Middle frontal gyrus (tissue), 1 donor: Measurements from ENCODE around the gene PGAM2.
"Not testable (repeated sequence)": the region's sequence is repeated elsewhere in the genome, so short reads cannot be mapped to it uniquely, and the experiment has no call there.

Experiments used
- DNase-seq: peaks from one replicate; pipeline ENCODE4 v3.0.0-alpha.2; 2015; ENCODE audit warnings: low spot score; ENCODE audit errors: extremely low spot score

Gene PGAM2

DNA sequence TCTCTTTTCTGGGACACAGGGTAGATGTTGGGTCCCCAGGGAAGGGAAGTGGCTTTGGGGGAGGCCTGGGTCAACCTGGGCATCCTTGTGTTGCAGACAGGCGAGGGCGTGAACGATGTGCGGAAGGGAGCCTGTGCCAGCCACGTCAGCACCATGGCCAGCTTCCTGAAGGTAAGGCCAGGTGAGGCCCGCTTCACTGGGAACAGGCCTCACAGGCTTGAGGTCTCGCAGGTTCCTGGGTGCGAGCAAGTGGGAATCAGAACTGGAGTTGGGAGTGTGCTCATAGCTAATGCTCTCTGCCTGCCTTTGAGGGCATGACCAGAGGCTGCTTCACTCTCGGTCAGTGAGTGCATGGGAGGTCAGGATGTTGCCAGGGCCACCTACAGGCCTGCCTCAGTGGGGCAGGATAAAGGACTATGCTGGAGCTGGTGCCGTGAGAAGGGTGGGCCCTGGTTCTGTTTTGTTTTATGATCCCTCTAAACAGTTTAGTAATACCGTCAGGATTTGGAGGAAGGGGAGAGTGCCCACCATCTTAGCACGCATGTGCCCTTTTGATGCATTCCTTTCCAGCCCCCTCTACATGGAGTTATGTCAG lies 12.5 kb downstream of the PGAM2 start:
- DNase-seq: no peak

DNA sequence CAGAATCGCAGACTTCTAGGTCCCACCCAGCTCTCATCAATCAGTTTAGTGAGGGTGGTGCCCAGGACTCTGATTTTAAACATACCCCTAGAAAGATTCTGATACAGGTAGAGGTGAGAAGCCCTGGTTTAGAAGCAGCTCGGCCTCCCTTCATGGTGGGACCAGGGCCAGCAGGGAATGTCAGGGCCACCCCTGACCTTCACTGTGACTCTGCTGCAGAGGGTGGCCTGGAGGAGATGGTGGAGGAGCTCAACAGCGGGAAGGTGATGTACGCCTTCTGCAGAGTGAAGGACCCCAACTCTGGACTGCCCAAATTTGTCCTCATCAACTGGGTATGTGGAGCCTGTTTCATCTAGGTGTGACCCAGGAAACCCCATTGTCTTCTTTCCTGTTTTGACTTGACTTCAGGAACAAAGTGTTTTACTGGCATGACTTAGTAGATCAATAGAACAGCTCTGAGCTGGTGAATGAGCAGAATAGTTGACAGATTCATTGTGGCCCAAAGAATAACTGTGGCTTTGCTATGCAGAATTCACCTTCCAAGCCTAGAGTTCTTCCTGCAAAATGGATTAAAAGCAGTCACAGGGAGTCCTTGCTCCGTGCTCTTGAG lies 13.7 kb downstream of the PGAM2 start:
- no peak for DNase-seq

DNA sequence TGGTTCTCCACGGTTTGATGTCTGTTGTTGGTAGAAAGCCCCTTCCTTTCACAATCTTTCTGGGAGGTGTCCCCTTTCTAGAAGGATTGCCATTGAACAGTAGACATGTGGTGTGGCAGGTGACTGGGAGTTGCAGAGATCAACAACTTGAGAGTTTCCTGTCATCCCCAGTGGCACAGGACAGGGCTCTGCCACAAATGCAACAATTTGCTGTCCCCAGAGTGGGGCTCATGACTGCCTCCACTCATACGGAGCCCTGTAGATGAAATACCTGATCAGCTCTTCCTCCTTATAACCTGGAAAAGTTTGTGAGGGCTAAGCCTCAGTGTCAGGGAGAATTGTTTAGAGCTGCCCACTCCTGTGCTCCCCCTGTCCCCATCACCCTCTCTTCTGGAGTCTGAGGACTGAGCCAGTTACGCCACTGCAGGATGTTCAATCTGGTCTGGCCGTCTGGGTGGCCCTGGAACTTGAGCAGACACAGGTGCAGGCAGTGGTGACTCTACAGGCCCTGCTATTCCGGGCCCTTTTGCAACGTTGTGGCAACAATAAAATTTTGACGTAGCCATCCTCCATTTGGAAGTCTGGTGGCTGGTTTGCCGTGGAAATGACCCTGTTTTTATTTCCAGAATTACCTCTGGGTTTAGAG lies 14.3 kb downstream of the PGAM2 start:
- DNase-seq: no peak

DNA sequence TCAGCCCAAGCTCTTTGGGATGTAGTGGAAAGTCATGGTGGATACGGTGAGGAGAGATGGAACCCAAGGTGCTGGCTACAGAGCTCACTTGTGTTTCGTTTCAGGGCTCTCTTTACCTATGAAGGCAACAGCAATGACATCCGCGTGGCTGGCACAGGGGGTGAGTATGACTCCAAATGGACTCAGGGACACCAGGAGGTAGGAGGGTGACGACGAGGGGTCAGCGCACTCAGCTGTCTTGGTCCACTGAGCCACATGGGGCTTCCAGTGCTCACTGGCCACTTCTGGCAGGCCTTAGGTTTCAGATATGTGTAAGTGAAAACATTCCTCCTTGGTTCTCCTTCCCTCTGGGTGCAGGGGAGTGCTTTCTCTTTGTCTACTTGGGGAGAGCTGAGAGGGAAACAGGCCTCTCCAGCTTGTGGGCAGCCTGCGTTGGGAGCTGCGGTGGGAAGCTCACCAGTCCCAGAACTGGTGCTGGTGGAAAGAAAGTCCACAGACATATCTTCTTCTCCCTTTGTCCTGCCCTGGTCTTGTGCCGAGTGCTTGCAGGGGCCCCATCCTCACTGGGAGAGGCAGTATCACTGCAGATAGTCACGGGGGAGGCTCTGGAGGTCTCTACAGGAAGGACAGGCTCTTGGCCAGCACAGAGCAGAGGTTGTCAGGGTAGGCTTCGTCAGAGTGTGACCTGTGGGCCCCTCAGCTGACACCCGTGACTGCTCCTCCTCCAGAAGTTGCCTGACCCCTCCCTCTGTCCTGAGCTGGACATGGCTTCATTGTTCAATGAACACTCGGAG lies 15.0 kb downstream of the PGAM2 start:
- no peak for DNase-seq

DNA sequence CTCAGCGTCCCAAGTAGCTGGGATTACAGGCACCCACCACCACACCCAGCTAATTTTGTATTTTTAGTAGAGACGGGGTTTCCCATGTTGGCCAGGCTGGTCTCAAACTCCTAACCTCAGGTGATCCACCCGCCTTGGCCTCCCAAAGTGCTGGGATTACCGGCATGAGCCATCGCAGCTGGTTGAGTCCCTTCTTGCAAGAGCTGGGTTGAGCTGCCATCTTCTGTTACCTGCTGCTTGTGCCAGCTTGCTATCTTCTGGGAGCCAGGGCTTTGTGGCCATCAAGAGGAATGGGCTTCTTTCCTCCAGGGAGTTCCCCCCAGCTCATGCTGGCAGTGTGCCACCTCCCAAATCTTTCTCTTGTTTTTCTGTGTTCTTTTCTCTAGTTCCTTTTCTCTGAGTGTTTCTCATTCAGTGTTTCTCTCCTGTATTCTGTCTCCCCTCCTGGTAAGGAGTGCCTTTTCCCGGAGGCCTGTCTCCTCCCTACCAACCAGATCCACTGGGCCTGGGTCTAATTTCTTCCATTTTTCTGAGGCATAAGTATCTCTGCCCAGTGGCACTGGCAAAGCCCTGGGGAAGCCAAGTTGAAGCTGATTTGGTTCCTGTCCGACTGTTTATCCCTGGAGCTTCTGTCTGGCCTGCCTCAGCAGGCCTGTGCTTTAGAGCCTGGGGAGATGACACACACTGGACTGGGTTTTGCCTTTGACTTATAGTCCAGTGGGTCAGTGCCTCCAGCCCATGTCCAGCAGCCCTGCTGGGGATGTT lies 17.2 kb downstream of the PGAM2 start:
- DNase-seq: no peak

DNA sequence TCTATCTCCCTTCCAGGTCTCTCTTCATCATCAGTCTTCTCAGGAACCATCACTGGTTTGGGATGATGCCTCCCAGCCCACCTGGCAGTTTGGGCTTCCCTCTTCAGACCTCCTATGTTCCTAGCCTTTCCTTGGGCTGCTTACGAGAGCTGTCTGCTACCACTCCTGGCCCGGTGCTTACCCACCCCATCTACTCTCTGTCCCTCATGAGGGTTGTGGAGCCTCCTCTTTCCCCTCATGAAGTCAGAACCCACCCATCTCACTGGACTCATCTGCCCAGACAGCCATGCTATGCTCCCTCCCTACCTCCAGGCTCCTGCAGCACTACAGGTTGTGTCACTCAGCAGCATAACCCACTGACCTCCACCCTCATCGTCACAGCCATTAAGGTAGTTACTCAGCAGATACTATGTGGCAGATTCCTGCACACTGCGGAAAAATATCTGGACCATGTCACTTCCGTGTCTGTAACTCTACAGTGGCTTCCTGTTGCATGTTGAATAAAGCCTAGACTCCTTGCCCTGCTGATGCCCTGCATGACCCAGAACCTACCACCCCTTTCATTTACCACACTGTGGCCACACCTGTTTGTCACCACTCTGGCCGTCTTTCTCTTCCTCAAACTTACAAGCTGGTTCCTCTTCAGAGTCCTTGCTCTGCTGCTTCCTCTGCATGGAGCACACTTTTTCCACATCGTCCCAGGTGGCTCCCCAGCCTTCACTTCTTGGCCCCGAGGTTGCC lies 18.9 kb downstream of the PGAM2 start:
- no peak for DNase-seq

DNA sequence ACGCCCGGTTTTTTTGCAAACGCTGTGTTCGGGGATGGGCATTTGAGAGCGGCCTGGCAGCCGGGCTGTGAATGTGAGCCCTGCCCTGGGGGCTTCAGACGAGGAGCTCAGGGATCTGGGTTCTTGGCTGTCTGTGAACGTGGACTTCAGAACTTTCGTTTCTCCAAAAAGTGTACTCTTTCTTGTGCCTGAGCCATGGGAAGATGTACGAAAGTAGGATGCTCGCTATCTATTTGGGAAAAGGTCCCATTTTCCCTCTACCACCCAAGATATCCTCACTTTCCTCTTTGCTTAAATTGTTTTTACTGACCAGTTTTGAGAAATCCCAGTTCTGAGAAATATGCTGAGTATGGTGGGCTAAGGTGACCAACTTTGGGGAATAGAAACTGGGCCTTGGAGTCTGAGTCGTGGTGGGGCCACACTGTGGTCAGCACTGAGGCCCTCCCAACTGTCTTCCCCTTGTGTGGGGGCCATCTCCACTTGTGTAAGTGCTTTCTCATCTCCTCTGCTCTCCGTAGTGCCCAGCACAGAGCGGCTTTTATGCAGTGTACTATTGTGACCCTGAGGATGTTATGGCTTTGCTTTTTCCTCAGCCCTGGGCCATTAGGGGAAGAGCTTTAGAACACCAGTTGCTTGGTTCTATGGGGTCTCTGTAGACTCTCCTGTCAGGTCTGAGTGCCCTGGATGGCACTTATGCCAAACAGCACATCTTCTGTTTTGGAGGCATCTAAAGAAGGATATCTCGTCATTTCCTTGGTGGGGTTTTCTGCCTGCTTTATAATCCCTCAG lies 19.9 kb downstream of the PGAM2 start:
- no peak for DNase-seq

DNA sequence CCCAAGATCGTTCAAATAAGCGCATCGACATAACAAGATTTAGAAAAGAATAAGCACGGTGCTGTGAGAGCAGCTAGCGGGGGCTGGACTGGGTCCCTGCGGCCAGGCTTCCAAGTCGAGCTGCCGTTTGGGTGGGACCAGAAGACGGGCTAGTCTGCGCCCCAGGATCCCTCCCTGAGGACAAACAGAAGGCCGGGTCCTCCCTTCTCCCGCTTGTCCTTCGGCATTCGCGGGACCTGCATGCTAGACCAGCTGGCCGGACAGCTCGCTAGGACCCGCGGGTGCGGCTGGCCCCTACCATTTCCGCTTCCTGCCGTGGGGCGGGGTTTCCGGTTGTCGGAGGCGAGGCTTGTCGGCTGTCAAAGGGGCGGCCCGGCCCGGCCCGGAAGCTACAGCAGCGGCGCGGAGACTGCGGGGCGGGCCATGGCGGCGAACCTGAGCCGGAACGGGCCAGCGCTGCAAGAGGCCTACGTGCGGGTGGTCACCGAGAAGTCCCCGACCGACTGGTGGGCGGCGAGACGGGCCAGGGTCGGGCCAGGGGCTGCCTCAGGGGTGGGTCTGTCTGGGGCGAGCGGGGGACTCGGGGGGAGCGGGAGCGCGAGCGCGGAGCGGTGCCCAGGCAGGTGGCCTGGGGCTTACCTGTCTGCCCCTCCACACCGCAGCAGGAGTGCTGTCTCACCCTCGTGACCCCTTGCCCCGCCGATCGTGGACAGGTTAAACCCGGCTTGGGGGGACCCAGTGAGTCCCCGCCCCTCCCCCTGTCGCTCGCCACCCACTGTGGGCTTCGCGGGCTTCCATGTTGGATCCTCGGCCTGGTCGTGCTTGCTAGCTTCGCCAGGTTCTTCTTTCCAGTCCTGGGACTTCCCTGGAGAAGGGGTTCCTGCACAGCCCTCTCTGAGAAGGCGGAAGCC lies 20.8 kb downstream of the PGAM2 start, which contains the start of gene DBNL:
TSS of gene DBNL (plus strand) at position 388 of the 911 bp plus-strand sequence. CDS start at position 424, 36 bp downstream.
- peak; percentile 86 for DNase-seq

DNA sequence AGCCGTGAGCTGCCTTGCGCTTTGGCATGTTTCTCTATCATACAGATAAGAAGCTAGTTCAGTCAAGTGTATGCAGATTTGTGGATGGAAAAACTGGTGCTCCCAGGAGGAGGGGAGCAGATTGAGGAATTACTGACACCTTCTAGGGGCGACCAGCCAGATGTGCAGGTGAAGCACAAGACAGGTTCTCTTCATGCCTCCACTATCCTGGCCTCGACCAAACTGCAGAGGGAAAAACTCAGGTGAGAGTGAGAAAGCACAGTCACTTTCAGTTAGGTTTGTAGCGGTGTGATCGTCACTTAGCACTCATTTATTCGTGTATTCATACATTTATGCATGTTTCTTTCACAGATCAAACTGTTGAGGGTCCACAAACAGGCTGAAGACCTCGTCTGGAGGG lies 21.5 kb downstream of the PGAM2 start:
- DNase-seq: no peak

DNA sequence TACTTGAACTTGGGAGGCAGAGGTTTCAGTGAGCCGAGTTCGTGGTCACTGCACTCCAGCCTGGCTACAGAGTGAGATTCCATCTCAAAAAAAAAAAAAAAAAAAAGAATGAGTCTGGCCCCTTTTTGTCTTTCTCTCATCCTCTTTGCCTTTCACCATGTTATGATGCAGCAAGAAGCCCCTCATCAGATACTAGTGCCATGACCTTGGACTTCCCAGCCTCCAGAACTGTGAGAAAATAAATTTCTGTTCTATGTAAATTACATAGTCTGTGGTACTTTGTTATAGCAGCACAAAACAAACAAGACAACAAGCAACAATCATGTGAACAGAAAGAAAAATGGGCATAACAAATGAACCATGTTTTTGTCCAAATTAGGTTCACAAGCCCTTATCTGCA lies 23.1 kb downstream of the PGAM2 start:
- no peak for DNase-seq

DNA sequence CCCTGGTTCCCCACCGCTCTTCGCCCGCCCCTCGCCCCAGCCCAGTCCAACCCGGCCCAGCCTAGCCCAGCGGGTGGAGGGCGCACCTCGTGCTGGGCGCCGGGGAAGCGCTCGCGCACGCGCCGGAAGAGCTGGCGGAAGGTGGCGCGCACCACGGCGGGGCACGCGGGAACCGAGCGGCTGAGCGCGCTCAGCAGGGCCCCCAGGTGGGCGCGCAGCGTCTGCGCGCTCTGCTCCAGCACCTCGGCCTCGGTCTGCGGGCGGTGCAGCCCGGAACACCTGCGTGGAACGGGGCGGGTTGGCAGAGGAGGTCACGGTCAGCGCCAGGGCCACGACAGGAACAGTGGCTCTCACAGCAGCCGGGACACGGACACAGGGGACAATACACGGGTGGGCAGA lies 24.9 kb downstream of the PGAM2 start:
- not testable (repeated sequence) for DNase-seq

DNA sequence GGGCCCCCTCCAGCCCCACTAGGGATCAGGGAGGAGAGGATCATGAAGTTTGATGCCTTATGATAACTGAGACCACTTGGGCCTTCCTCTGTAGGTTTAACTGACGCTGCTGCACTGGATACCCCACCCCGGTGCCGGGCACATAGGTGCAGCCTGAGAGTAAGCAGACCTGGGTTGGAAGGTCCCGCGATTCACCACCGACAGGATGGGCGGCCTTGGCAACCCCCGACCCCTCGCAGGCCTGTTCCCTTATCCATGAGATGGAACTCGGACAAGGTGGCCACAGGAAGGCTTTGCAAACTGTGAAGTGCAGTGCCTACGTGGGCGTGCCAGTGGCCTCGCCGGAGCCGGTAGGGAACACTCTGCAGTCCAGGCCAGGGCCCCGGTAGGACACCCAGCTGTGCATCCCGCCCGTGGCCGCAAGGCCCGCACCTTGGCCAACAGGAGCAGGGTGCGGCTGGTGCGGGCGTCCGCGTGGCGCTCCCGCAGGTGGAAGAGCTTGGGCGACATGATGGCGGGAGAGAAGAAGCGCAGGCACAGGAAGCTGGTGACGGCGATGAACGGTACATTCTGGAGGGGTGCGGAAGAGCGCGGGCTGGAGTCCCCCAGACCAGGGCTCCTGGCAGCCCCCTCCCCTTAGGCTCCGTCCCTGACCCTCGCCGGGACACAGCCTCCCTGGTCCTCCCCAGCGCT lies 25.4 kb downstream of the PGAM2 start:
- DNase-seq: not testable (repeated sequence)

DNA sequence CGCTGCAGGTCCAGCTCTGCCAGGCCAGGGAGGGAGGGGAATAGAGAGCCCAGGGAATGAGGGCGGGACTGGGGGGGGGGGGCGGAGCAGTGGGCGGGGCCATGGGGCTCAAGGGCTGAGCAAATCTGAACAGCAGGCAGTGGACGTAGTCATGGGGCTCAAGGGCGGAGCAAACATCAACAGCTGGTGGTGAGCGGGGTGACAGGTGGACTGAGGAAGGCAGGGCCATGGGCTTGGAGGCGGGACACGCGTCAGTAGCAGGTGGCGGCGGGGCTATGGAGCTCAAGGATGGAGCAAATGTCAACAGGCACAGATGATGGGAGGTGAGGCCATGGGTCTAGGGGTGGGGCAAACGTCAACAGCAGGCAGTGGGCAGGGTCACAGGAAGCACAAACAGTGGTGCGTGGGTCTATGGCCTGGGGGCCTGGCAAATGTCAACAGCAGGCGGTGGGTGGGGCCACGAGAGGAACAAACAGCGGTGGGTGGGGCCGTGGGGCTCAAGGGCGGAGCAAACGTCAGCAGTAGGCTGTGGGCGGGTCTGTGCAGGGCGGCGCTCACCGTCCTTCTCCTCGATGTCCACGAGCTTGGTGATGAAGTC lies 26.3 kb downstream of the PGAM2 start:
- DNase-seq: peak; percentile 40

DNA sequence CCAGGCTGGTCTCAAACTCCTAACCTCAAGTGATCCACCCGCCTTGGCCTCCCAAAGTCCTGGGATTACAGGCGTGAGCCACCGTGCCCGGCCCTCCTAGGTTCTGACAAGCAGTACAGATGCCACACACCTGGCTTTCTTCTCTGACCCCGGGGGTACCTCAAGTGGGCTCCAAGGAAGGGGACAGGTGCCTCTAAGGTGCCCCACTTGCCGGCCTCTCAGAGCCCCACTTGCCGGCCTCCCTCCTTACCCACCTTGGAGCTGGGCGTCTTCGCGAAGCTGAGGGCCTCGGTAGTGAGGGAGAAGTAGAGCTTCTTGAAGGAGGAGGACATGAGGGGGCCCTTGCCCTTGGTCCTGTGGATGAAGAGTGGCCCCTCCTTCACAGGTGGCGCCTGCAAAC lies 26.8 kb downstream of the PGAM2 start:
- DNase-seq: not testable (repeated sequence)

DNA sequence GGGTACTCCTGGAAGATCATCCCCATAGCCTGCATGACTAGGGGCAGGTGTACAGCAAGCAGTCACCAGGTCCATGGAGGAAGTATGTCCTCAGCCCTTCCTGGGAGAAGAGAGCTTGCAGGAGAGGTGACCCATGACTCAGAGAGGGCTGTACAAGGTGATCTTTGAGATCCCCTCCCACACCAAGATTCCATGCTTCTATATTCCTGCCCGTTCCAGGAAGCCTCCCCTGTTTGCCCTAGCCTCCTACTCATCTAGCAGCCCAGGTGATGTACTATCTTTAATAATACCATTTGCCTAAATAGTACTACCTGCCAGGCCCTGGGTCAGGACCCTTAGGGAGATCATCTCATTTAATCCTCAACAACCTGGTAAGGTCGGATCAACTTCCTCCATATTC lies 27.4 kb downstream of the PGAM2 start:
- not testable (repeated sequence) for DNase-seq

DNA sequence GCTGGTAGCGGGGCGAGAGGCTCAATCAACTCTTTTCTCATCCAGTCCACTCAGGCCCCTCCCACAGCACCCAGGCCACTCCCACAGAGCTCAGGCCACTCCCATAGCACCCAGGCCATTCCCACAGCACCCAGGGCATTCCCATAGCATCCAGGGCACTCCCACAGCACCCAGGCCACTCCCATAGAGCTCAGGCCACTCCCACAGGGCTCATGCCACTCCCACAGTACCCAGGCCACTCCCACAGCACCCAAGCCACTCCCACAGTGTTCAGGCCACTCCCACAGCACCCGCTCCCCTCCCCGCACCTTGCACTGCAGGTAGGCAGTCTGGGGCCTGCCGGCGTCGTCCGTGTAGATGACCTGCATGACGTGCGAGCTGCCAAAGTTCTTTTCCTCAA lies 29.0 kb downstream of the PGAM2 start:
- DNase-seq: not testable (repeated sequence)

DNA sequence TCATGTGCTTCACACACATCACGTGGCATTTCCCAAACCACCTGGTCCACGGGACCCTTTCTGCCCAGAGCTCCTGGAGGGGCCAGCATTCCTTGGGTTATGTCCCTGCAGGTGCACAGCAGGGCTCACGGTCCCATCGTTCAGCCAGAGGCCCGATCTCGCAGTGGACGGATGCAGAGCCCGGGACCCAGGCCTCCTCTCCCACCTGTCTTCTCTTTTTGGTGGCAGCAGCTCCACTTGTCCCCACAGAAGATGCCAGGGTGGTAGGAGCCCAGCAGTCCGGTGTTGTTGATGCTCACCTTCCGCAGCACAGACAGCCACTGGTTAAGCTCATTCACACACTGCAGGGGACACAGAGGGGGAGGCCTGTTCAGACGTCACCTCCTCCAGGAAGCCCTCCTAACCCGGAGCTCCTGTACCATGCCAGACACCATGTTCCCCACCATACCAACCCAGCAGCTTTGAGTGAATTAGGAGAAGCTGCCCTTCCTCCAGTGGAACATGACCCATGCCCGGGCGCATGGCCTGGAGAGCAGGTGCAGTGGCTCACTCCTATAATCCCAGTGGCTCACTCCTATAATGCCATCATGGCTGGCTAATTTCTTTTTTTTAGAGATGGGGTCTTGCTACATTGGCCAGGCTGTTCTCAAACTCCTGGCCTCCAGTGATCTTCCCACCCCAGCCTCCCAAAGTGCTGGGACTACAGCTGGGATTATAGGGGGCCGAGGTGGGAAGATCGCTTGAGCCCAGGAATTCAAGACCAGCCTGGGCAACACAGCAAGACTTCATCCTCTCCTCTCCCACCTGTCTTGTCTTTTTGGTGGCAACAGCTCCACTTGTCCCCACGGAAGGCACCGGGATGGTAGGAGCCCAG lies 31.2 kb downstream of the PGAM2 start:
- not testable (repeated sequence) for DNase-seq
